Measurements from ENCODE around the gene L3HYPDH. TPM values are rescaled to one million over a fixed set of nuclear protein-coding genes. Genes with fewer than 3 reads are reported as not detected.

Gene L3HYPDH
- total RNA-seq, 1 donor from 2014 or later: 19.5 TPM

GRCh38 chr14:59464486-59465315, 19.5 kb downstream of the L3HYPDH start:
- TF ChIP-seq, protein P1, sequence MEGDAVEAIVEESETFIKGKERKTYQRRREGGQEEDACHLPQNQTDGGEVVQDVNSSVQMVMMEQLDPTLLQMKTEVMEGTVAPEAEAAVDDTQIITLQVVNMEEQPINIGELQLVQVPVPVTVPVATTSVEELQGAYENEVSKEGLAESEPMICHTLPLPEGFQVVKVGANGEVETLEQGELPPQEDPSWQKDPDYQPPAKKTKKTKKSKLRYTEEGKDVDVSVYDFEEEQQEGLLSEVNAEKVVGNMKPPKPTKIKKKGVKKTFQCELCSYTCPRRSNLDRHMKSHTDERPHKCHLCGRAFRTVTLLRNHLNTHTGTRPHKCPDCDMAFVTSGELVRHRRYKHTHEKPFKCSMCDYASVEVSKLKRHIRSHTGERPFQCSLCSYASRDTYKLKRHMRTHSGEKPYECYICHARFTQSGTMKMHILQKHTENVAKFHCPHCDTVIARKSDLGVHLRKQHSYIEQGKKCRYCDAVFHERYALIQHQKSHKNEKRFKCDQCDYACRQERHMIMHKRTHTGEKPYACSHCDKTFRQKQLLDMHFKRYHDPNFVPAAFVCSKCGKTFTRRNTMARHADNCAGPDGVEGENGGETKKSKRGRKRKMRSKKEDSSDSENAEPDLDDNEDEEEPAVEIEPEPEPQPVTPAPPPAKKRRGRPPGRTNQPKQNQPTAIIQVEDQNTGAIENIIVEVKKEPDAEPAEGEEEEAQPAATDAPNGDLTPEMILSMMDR (conservative IDR thresholded peaks at IDR 0.05; ENCODE audit: low read depth, low read length): no peak
- no peak for DNase-seq (ENCODE audit: low read depth)
- peak overlapping the region; percentile 52 for H3K4me3 ChIP-seq (ENCODE audit: low read depth, low read length)

DNA sequence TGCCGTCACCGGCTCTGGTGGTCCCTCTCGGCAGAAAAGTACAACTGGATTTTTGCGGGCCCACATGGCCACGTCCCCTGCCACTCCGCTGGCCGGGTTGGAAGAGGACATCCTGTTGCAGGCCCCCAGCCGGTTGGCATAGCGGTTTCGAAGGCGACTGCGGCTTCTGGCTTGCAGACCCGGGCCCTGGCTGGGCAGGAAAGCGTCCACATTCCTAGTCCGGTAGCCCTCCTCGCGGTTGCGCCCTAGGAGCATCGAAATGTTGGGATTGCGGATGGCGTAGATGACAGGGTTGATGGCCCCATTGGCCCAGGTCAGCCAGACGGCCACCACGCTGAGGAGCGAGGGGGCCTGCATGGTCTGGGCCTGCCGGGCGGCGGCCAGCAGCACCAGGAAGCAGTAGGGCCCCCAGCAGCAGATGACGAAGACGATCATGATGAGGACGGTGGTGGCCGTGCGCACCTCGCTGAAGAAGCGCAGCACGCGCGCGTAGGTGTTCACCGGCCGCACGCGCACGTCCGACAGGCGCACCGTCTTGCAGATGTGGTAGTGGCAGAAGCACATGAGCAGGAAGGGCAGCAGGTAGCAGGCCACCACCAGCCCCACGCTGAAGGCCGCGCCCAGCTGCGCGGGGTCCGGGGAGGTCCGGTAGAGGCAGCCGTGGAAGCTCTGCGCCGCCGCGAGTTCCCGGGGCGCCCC, 20.3 kb downstream of the L3HYPDH start:
- TF ChIP-seq, protein P1 (conservative IDR thresholded peaks at IDR 0.05; ENCODE audit: low read depth, low read length): no peak
- no peak for DNase-seq (ENCODE audit: low read depth)
- H3K4me3 ChIP-seq (ENCODE audit: low read depth, low read length): peak overlapping the region; percentile 52

DNA sequence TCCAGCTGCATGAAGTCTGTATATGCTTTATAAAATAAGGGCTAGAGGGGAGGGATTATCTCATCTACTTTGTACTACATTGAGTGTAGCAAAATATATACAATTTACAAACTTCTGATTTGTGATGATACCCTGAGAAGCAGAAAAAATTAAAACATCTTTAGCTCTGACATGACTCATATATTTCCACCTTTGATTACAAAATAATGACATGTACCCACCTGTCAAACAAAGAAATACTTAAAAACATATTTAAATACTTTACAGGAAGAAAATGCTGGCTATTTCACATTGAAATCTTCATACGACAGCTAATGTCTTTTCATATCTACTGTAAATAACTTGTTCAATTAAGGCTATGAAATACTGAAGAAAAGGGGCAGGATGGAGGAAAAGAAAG, 22.3 kb downstream of the L3HYPDH start:
- DNase-seq (ENCODE audit: low read depth): no peak
- TF ChIP-seq, protein P1 (conservative IDR thresholded peaks at IDR 0.05; ENCODE audit: low read depth, low read length): no peak
- no peak overlapping the region for H3K4me3 ChIP-seq (ENCODE audit: low read depth, low read length)

DNA sequence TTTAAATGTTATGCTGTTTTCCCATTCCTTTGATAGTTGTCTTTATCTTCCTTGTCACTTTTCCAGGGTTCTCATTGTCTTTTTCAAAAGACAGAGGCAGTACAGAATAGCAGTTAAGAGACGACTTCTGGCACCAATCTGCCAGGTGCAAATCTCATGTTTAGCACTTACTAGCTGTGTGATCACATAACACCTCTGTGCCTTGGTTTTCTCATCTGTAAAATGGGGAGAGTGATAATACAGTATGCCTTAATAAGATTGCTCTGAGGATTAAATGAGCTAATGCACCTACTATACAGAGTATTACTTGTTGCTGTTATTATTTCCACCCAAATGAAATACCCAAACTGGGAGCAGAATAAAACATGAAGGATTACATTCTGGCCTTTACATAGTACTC, 23.8 kb downstream of the L3HYPDH start:
- no peak overlapping the region for H3K4me3 ChIP-seq (ENCODE audit: low read depth, low read length)
- no peak for DNase-seq (ENCODE audit: low read depth)
- TF ChIP-seq, protein P1 (conservative IDR thresholded peaks at IDR 0.05; ENCODE audit: low read depth, low read length): no peak

- H3K4me3 ChIP-seq (ENCODE audit: low read depth, low read length): no peak overlapping the region
- TF ChIP-seq, protein P1 (conservative IDR thresholded peaks at IDR 0.05; ENCODE audit: low read depth, low read length): no peak
- DNase-seq (ENCODE audit: low read depth): no peak
Measured at GRCh38 chr14:59458486-59458885, 25.7 kb downstream of the L3HYPDH start.

DNA sequence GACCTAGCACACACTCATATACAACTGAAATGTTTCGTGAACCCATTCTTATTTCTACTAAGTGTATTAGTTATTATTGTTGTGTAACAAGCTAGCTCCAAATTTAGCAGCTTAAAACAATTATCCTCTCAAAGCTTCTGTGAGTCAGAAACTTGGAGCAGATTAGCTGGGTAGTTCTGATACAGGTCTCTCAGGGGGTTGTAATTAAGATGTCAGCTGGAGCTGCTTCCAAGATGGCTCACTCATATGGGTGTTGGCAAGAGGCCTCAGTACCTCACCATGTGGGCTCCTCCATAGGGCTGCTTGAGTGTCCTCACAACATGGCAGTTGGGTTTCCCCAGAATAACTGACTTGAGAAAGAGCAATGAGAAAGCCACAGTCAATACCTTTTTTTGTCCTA, 28.8 kb downstream of the L3HYPDH start:
- TF ChIP-seq, protein P1 (conservative IDR thresholded peaks at IDR 0.05; ENCODE audit: low read depth, low read length): no peak
- DNase-seq (ENCODE audit: low read depth): no peak

More for the DNA sequence above, 28.8 kb downstream of the L3HYPDH start:
- H3K4me3 ChIP-seq (ENCODE audit: low read depth, low read length): no peak overlapping the region

Measured in epithelial cell of proximal tubule (primary cell).